ENCODE data around the gene NDST1.

DNA sequence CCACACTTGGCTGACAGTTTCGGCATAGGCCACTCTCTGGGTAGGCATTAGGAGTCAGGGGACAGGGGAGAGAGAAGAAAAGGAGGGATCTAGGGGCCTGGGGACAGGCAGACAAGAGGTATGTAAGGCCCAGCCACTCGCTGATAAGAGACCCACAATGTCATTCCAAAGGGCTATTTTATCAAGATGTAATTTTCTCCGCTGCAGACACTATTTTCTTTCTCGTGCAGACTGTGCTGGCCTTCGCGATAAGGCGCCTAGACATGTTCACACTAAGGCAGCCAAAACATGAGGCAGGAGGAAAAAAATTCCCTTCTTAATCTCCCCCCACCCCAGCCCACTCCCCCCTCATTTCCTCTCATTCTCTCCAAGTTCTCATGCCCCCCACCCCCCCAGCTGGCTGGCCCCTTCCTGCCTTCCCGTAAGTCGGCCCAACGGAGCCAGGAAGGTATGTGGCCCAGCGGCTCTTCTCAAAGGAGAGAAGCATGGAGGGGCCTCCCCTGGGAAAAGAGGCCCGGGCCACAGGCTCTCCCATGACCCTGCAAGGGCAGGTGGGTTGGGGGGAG is 87.6 kb downstream of the NDST1 start:
- TF ChIP-seq, protein P1, sequence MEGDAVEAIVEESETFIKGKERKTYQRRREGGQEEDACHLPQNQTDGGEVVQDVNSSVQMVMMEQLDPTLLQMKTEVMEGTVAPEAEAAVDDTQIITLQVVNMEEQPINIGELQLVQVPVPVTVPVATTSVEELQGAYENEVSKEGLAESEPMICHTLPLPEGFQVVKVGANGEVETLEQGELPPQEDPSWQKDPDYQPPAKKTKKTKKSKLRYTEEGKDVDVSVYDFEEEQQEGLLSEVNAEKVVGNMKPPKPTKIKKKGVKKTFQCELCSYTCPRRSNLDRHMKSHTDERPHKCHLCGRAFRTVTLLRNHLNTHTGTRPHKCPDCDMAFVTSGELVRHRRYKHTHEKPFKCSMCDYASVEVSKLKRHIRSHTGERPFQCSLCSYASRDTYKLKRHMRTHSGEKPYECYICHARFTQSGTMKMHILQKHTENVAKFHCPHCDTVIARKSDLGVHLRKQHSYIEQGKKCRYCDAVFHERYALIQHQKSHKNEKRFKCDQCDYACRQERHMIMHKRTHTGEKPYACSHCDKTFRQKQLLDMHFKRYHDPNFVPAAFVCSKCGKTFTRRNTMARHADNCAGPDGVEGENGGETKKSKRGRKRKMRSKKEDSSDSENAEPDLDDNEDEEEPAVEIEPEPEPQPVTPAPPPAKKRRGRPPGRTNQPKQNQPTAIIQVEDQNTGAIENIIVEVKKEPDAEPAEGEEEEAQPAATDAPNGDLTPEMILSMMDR (IDR thresholded peaks at IDR 0.05; ENCODE audit: insufficient read depth, low read depth, low read length): no peak
- no peak for TF ChIP-seq EZH2 (IDR thresholded peaks at IDR 0.05; ENCODE audit: insufficient read depth, low read length)

All from astrocyte (in vitro differentiated cells and primary cell).